ENCODE data around the gene STON2. TPM values are rescaled to one million over a fixed set of nuclear protein-coding genes. Genes with fewer than 3 reads are reported as not detected.

The STON2 gene
- polyA plus RNA-seq, 2 of the 4 experiments (the other 2 are of a cell fraction) = 0.53 to 1.3 TPM

DNA sequence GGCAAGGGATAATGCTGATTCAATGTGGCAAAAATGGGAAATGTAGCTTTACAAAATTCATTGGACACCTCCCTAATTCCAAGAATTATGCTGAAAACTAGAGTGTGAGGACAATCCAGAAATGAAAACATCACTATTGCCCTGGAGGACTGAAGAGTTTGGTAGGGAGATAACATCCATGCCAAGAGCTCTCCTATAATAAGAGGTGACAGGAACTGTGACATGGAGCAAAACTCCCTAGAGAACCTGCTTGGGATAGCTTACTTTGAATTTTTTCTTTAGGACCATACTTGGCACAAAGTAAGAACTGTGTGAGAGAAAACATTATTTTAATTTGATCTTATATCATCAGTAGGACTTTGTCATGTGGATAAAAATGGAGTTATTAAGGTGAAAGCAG, 48.9 kb downstream of the STON2 start (continued):
- TF ChIP-seq, protein P1, sequence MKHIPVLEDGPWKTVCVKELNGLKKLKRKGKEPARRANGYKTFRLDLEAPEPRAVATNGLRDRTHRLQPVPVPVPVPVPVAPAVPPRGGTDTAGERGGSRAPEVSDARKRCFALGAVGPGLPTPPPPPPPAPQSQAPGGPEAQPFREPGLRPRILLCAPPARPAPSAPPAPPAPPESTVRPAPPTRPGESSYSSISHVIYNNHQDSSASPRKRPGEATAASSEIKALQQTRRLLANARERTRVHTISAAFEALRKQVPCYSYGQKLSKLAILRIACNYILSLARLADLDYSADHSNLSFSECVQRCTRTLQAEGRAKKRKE (CRISPR knock-in tag; IDR thresholded peaks at IDR 0.05; ENCODE audit: low read depth) = no peak
- TF ChIP-seq SMC3 (IDR thresholded peaks at IDR 0.05) (no peak), RARB (CRISPR knock-in tag; IDR thresholded peaks at IDR 0.05) (no peak)

DNA sequence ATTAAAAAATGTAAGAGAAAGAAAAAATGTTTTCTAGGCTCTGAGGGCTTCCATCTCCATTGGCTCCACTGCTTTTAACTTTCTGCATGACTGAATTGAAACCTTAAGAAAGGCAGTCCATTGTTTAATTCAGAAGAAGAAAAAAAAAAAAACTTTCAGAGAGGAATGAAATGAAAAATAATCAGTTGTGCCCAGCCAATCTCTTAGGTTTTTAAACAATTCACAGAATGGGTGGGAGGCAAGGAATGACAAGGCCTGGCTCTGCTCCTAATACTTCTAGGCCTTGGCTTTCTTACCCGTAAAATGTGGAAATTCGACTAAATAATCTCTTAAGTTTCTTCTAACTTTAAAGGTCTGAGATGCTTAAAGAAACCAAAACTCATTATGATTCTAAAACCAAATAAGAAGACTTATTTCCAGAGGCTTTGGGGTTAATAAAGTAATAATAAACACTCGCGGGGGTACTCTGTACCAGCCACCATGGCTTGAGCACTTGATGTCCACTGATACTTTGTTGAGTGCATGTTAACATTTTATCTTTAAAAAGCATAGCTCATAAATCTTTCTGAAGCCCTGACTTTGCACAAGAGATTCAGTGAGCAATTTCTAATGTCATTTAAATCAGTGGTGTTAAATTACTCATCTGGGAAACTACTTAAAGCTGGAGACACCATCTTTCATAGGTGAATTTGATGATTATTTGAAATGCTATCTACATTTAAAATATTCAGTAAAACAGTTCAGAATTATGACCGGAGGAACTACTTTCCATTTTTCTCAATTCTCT, 49.6 kb downstream of the STON2 start:
- no peak for ATAC-seq

DNA sequence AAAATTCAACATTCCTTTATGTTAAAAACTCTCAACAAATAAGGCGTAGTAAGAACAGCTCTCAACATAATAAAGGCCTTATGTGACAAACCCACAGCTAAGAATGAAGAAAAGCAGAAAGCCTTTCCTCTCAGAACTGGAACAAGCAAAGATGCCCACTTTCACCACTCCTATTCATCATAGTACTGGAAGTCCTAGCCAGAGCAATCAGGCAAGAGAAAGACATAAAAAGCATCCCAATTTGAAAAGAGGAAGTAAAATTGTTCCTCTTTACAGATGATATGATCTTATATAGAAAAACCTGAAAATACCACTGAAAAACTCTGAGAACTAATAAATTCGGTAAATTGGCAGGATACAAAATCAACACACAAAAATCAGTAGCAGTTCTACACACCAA, 52.1 kb downstream of the STON2 start:
- no peak for DNase-seq (ENCODE audit: low read depth in 1 of 2, low spot score in 1 of 2)
- WGBS (ENCODE audit: missing lambda C conversion rate) = 16% methylated on average over 2 of the region's 2 CpGs
- Histone ChIP-seq H3K4me2 (no peak overlapping the region), H3K27ac (no peak overlapping the region), H3K9me3 (no peaks in the 10 kb centered on the region), H3K4me1 (no peaks in the 10 kb centered on the region), H3K4me3 (no peak overlapping the region)
- ChIA-PET POLR2A (no interaction called here), CTCF (no interaction called here)
- no peak for FAIRE-seq
- no peak for TF ChIP-seq RNF2 (IDR thresholded peaks at IDR 0.05; ENCODE audit: borderline replicate concordance, low read depth)
- TF ChIP-seq, protein P2, sequence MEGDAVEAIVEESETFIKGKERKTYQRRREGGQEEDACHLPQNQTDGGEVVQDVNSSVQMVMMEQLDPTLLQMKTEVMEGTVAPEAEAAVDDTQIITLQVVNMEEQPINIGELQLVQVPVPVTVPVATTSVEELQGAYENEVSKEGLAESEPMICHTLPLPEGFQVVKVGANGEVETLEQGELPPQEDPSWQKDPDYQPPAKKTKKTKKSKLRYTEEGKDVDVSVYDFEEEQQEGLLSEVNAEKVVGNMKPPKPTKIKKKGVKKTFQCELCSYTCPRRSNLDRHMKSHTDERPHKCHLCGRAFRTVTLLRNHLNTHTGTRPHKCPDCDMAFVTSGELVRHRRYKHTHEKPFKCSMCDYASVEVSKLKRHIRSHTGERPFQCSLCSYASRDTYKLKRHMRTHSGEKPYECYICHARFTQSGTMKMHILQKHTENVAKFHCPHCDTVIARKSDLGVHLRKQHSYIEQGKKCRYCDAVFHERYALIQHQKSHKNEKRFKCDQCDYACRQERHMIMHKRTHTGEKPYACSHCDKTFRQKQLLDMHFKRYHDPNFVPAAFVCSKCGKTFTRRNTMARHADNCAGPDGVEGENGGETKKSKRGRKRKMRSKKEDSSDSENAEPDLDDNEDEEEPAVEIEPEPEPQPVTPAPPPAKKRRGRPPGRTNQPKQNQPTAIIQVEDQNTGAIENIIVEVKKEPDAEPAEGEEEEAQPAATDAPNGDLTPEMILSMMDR (IDR thresholded peaks at IDR 0.05) = no peak
- no peak for TF ChIP-seq ESRRA (IDR thresholded peaks at IDR 0.05; ENCODE audit: borderline replicate concordance, low read length)
- TF ChIP-seq HOXB5 (CRISPR knock-in tag; IDR thresholded peaks at IDR 0.05) = no peak
- TF ChIP-seq, protein P3, sequence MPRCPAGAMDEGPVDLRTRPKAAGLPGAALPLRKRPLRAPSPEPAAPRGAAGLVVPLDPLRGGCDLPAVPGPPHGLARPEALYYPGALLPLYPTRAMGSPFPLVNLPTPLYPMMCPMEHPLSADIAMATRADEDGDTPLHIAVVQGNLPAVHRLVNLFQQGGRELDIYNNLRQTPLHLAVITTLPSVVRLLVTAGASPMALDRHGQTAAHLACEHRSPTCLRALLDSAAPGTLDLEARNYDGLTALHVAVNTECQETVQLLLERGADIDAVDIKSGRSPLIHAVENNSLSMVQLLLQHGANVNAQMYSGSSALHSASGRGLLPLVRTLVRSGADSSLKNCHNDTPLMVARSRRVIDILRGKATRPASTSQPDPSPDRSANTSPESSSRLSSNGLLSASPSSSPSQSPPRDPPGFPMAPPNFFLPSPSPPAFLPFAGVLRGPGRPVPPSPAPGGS (IDR thresholded peaks at IDR 0.05) = no peak
- TF ChIP-seq, protein P4, sequence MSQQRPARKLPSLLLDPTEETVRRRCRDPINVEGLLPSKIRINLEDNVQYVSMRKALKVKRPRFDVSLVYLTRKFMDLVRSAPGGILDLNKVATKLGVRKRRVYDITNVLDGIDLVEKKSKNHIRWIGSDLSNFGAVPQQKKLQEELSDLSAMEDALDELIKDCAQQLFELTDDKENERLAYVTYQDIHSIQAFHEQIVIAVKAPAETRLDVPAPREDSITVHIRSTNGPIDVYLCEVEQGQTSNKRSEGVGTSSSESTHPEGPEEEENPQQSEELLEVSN (IDR thresholded peaks at IDR 0.05; ENCODE audit: borderline replicate concordance, low read depth) = no peak
- TF ChIP-seq, protein P1 (CRISPR knock-in tag; IDR thresholded peaks at IDR 0.05; ENCODE audit: low read depth) = no peak
- TF ChIP-seq, protein P5, sequence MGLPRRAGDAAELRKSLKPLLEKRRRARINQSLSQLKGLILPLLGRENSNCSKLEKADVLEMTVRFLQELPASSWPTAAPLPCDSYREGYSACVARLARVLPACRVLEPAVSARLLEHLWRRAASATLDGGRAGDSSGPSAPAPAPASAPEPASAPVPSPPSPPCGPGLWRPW (IDR thresholded peaks at IDR 0.05) = no peak
- TF ChIP-seq CHD4 (IDR thresholded peaks at IDR 0.05; ENCODE audit: borderline replicate concordance) = no peak
- TF ChIP-seq HDAC2 (IDR thresholded peaks at IDR 0.05) = no peak
- TF ChIP-seq KDM1A (IDR thresholded peaks at IDR 0.05; ENCODE audit: low read depth) = no peak
- TF ChIP-seq FOXS1 (CRISPR knock-in tag; IDR thresholded peaks at IDR 0.05) = no peak
- TF ChIP-seq MAFK (IDR thresholded peaks at IDR 0.05; ENCODE audit: partially characterized antibody) = no peak
- no peak for TF ChIP-seq PHF8 (IDR thresholded peaks at IDR 0.05; ENCODE audit: borderline replicate concordance, low read depth)
- TF ChIP-seq HEYL (CRISPR knock-in tag; IDR thresholded peaks at IDR 0.05) = no peak
- TF ChIP-seq, protein P6, sequence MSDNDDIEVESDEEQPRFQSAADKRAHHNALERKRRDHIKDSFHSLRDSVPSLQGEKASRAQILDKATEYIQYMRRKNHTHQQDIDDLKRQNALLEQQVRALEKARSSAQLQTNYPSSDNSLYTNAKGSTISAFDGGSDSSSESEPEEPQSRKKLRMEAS (IDR thresholded peaks at IDR 0.05) = no peak
- no peak for TF ChIP-seq ZFP36 (IDR thresholded peaks at IDR 0.05; ENCODE audit: borderline replicate concordance, partially characterized antibody)
- TF ChIP-seq SMC3 (IDR thresholded peaks at IDR 0.05) = no peak
- no peak for TF ChIP-seq KDM5A (IDR thresholded peaks at IDR 0.05)
- TF ChIP-seq MYC (IDR thresholded peaks at IDR 0.05; ENCODE audit: borderline replicate concordance, low read length) = no peak
- no peak for ATAC-seq

More for the DNA sequence above, 49.6 kb downstream of the STON2 start:
- Histone ChIP-seq H3K9me3 (no peaks in the 10 kb centered on the region), H3K4me1 (no peaks in the 10 kb centered on the region), H3K4me3 (no peak overlapping the region), H3K27ac (no peak overlapping the region), H3K4me2 (no peak overlapping the region)
- FAIRE-seq = no peak
- WGBS (ENCODE audit: missing lambda C conversion rate) = 68% methylated on average over 5 of the region's 5 CpGs
- TF ChIP-seq HOXB5 (CRISPR knock-in tag; IDR thresholded peaks at IDR 0.05) (no peak), ZNF302 (CRISPR knock-in tag; IDR thresholded peaks at IDR 0.05) (no peak), RFX5 (IDR thresholded peaks at IDR 0.05) (no peak), POLR2A (IDR thresholded peaks at IDR 0.05; ENCODE audit: low read length) (no peak), NFE2L2 (conservative IDR thresholded peaks at IDR 0.05; ENCODE audit: low read length) (no peak)
- TF ChIP-seq, protein P6 (IDR thresholded peaks at IDR 0.05) = no peak
- ChIA-PET POLR2A (no interaction called here), CTCF (interaction anchor here (0.6 to 1.5 kb wide), 5 partner anchors 8 to 1635 kb away, joined by 3 to 4 read pairs (median 3); no protein-coding TSS in a partner anchor)
- no peak for DNase-seq (ENCODE audit: low read depth in 1 of 2, low spot score in 1 of 2)

All from A549 (cell line).